Glomerular visceral epithelial cell (primary cell): Measurements from ENCODE around the gene SIPA1.

Experiments
- DNase-seq: peaks from one replicate; pipeline ENCODE4 v3.0.0-alpha.2; 2016; ENCODE audit errors: extremely low spot score

The SIPA1 gene

DNA sequence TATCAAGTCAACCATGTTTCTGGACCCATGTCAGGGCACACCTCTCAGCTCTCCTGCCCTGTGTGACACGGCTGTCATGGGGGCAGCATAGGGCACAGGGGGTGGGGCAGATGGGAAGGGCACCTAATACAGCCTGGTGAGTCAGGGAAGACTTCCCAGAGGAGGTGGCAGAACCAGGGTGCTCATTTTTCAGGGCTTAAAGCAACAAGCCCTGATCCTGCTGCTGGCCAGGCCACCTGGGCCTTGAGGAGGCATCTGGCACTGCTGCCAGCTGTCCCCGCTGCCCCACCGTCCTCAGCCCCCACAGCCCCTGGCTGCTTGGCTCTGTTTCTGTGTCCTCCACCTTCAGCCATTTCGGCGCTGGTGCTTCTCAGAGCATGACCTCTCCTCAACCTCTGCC lies 28.2 kb upstream of the SIPA1 start:
- DNase-seq = no peak

DNA sequence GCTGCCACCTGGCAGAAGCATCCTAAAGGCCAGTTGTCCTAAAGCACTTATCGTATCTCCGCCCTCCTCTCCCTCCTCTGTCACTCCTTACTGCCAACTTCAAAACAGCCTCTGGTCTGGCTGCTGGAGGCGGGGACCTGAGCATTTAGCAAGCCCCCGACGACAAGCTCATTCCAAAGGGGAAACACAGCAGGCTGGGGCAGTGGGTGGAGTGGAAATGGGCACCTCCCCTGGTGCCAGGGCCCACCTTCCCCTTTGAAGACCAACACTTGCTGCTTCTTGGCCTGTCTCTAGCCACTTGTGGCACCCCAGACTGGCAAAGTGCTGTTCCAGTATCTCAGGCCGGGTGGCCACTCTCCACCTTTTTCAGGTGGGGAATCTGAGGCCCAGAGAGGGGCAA lies 27.5 kb upstream of the SIPA1 start:
- DNase-seq = no peak

DNA sequence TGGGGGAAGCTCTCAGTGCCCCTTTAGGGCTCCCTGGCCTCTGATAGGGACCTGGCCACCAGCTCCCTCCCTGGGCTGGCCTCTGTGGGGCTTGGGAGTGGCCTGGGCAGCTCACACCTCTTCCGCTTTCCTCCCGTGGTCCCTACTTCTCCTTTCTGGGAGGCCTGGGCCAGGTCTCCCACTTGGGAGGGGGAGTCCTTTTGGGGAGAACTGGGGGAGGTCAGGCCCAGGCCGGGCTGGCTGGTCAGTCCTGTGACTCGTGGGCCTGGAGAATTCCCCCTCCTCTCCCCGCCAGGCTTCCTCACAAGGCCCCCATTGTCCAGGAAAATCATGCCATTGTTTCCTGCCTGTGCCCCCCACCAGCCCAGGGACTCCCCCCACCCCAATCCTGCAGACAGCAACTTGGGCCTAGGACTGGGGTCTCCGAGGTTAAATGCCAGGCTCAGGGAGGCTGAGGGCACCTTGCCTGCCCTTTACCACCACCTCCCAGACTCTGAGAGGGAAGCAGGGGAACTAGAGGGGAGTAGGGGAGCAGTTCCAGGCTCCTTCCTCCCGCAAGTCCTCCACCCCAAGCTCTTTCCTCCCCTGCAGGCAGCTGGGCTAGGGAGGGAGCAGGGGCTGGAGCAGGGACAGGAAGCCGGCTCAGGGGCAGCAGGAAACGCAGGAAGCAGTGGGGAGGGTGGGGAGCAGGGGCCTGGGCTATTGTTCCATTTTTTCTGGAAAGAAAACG lies 26.7 kb upstream of the SIPA1 start:
- DNase-seq = no peak

DNA sequence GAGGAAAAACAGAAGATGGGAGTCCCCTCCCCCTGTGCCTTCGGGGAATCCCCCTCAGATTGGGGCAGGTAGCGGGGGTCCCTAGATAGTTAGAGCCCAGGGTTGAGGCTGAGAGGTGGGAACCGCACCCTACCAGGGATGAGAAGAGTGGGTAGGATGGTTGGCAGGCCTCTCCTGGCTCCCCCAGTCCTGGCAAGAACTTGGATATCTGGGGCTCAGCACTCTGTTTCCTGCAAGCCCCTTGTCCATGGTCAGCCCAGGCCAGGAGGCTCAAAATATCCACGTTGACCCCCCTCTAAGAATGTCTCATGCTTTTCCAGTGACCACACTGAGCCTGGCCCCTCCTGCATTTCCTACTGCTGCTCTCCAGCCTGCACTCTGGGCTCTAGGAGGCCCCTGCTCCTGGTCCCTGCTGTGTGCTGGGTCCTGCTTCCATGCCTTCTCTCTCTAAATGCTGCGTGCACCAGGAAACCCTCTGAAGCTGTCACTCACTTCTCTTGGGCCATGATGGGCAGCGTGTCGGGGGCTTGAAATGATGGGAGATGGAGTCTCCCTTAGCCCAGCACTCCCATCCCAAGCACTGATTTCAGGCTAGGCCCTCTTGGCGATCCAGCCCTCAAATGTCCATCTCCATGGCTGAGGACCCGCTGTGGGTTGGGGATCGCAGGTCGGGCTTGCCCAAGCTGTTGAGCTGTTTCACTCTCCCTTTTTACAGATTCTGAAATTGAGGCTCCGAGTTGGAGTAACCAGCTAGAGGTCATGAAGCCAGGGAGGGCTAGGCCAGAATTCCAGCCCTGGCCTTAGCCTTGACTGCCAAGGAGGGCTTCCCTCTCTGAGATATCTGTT lies 25.9 kb upstream of the SIPA1 start:
- DNase-seq = peak; percentile 24

DNA sequence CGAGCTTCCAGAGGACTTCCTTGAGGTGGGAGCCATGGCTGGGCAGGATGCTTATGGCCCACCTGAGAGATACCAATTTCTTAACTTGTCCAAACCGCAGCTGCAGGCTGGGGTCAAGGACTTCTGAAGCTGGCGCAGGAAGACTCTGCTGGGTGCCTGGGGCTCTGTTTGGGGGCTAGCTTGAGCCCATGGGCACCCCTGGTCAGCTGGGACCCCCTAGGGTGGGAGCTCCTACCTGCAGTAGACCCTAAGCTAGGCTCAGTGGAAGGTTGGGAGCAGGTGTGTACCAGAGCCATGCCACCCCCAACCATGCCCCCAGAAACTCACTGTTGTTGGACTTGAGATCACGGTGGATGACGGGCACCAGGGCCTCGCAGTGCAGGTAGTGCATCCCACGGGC lies 25.2 kb upstream of the SIPA1 start:
- DNase-seq = no peak

DNA sequence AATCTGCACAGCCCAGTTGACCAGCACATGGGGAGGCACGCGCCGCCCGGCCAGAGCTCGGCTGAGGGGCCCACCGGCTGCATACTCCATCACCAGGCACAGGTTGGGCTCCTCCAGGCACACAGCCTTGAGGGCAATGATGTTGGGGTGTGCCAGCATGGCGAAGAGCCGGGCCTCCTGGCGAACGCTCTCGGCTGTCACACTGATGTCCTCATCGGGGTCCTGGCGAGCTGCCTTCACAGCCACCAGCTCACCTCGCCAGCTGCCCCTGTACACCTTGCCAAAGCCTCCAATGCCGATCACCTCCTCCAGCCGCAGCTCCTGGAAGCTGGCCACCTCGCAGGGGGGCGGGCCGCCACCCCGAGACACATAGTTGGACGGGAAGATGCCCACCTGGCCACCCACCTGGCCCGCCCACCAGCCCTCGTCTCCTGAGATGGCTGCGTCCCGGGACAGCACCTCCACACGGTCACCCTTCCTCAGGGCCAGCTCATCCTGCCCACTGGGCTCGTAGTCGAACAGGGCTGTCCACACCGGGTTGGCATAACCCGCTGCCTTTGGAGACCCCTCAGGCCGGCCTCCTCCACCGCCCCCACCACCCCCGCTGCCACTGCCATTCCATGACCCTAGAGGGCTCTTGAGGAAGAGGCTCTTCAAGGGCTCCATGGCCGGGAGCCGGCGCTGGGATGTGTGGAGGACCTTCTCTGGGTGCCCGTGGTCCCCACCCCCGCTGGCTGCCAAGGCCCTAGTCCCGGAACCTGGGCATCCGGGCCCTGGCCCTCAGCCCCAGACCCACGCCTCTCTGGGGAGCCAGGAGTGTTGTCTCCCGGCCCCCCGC lies 24.6 kb upstream of the SIPA1 start:
- peak; percentile 17 for DNase-seq

DNA sequence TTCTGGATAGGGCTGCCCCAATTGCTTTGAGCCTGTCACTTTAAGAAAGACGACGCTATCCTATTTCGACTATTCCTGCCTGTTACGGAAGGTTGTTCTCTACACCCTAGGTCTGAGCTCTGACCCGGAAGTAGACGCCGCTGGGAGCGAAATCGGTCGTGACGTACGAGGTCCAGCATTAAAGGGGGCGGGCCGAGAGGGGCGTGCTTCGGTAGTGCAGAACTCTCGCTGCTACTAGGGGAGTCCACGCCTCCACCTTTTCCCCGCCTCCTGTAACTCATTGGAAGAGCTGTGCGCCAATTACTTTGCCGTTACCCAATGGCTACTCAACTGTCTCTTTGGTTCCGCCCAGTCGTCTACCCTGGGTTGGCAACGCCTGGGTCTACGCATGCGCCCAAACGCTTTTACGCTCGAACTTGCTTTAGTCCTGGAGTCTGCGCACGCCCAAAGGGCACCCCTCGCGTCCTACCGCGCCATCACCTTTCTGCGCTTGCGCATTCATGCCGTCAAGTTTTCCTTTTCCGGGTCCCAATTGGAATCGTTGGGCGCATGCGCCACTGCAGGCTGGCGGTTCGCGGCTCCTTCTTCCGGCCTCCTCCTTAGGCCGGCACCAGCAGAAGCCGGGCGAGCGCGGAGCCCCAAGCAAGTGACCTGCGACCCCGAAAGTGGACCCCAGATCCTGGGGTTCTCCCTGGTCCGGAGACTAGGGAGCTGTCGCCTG lies 22.5 kb upstream of the SIPA1 start, which contains the start of gene PCNX3:
Gene PCNX3, plus strand, starts transcription at position 548 of the 721 bp plus-strand sequence. CDS start 536 bp downstream, outside the sequence.
- DNase-seq = peak; percentile 100

DNA sequence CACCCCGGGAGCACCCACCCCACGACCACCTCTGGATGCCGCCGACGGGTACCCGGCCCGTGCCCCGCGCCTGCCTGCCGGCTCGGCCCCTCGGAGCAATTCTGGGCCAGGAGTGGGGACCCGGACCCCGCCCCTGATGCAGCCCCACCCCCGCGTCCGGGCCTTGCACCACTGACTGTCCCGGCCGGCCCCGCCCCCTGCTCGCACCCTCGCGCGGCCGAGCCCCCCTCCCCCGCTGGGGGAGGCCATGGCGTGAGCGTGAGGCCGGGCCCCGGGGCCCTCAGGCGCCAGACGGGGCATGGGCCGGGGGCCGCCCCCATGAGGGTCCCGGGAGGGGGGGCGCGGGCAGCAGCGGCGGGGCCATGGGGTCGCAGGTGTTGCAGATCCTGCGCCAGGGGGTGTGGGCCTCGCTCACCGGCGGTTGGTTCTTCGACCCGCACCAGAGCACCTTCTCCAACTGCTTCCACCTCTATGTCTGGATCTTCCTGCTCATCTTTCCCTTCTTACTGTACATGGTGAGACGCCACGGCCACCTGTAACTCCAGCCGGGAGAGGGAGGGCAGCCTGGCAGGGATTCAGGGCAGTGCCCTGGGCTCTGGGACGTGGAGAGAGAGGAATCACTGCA lies 21.8 kb upstream of the SIPA1 start:
- peak; percentile 39 for DNase-seq

DNA sequence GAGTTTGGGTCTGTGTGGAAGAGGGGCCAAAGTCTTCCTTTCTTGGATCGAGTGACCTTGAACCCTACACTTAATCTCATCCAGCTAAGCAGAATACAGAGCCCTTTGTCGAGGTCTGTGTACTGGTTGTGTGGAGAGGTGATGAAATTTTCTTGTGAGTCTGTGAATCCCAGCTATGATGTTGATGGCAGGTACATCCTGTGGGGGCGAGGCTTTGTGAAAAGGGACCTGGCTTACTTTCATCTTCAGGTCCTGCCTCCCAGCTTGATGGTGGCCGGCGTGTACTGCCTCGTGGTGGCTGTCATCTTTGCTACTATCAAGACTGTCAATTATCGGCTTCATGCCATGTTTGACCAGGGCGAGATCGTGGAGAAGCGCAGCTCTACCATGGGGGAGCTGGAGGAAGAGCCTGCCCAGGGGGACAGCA lies 21.3 kb upstream of the SIPA1 start:
- no peak for DNase-seq

DNA sequence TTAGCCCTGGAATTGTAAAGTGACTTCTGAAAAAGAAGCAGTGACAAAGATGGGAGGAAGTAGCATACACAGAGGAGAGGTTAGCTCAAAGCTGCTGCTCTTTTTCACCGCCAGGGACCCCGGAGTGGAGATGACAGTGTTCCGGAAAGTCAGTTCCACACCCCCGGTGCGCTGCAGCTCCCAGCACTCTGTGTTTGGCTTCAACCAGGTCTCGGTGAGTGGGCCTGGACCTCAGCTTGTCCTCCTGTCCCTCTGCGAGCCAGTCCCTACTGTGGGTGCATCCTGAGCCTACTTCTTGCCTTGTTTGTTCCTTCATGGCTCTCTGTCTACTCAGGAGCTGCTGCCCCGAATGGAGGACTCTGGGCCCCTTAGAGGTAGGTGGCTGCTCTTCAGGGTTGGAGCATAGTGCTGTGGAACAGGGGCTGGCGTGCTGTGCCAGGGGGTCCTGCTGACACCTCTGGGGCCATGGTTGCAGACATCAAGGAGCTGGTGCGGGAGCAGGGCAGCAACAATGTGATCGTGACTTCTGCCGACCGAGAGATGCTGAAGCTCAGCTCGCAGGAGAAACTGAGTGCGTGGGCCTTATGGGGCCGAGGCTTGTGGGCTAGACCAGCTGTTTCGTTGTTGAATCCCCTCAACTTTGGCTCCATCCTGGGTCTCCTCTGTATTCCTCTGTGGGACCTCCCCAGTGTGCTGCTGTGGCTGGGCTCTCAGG lies 20.6 kb upstream of the SIPA1 start:
- no peak for DNase-seq

DNA sequence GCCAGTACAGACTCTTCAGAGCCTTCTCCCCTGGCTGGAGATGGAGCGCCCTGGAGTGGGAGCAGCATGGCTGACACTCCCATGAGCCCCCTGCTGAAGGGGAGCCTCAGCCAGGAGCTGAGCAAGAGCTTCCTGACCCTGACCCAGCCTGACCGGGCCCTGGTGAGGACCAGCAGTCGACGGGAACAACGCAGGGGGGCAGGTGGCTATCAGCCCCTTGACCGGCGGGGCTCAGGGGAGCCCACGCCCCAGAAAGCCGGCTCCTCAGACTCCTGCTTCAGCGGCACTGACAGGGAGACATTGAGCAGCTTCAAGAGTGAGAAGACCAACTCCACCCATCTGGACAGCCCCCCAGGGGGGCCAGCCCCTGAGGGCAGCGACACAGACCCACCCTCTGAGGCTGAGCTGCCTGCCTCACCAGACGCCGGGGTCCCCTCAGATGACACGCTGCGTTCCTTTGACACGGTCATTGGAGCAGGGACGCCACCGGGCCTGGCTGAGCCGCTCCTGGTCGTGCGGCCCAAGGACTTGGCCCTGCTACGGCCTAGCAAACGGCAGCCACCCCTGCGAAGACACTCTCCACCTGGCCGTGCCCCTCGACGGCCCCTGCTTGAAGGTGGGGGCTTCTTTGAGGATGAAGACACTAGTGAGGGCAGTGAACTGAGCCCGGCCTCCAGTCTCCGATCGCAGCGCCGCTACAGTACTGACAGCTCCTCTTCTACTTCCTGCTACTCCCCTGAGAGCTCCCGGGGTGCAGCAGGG lies 19.7 kb upstream of the SIPA1 start:
- no peak for DNase-seq

DNA sequence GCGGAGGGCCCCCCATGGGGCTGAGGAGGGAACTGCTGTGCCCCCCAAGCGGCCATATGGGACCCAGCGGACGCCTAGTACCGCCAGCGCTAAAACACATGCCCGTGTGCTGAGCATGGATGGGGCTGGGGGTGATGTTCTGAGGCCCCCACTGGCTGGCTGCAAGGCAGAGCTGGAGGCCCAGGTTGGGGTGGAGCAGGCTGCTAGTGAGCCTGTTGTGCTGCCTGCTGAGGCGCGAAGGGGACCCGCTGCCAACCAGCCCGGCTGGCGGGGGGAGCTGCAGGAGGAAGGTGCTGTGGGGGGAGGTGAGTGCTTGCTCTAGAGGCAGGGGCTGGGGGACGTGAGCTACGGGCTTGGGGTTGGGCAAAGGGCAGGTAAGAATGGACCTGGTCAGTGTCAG lies 19.1 kb upstream of the SIPA1 start:
- no peak for DNase-seq

DNA sequence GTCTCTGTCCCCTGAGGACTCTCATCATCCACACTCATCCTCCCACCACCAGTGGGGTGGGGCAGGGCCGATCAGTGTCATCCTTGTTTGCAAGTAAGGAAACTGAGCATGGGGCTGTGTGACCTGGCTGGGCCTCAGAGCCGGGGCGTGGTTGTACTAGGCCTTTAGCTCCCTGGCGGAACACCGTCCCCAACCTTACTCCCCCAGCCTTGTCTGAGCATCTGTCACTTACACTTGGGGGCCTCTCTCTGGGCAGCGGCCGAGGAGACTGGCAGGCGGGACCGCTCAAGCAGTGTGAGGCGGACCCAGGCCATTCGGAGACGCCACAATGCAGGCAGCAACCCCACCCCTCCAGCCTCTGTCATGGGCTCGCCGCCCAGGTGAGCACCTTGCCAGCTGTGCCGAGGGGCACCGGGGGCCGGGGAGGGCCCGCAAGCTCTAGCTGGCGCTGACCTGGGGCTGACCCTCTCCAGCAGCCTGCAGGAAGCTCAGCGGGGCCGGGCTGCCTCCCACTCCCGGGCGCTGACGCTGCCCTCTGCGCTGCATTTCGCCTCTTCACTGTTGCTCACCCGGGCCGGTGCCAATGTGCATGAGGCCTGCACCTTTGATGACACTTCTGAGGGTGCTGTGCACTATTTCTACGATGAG lies 18.5 kb upstream of the SIPA1 start:
- no peak for DNase-seq

DNA sequence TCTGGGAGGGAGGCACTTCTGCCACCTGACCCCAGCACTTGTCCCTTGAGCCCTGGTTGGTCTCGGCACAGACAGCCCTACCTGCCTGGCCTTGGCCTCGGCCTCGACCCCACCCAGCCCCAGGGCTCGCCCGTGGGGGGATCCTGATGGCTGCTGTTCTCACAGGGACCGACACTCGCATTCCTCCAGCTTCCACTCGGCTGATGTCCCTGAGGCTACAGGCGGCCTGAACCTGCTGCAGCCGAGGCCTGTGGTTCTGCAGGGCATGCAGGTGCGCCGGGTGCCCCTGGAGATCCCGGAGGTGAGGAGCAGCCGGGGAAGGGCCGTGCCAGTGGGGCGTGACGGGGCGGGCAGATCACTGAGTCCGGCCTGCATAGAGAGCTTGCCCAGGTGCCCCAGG lies 17.2 kb upstream of the SIPA1 start:
- DNase-seq = no peak

DNA sequence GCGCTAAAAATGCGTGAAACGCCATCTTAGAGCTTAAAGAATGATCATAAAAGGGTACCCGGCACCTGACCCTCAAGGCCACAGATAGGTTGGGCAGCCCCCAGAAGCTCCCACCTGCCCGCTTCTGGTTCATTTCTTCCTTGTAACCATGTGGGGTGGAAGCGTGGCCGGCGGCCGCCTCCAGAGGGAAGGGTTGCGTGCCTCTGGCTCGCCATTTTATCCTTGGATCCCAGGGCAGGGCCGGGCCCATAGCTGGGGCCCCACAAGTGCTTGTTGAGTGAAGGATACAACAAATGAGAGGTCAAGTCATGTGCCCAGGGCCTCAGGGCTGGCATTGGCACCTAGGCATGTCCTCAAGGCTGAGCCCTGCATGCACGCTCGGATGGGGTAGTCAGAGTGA lies 16.4 kb upstream of the SIPA1 start:
- no peak for DNase-seq

DNA sequence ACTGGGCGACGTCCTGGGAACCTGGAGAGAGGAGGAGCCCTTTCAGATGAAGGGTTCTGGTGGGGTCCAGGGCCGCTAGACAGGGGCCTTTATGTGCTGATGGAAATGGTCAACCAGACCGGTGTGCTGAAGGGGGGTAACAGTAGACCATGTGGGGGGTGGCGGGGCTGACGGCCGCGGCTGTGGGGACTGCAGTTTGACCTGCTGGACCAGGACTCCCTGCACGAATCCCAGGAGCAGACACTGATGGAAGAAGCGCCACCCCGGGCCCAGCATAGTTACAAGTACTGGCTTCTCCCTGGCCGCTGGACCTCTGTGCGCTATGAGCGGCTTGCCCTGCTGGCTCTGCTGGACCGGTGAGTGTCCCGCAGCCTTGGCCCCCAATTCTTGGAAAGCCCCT lies 15.9 kb upstream of the SIPA1 start:
- DNase-seq = no peak

DNA sequence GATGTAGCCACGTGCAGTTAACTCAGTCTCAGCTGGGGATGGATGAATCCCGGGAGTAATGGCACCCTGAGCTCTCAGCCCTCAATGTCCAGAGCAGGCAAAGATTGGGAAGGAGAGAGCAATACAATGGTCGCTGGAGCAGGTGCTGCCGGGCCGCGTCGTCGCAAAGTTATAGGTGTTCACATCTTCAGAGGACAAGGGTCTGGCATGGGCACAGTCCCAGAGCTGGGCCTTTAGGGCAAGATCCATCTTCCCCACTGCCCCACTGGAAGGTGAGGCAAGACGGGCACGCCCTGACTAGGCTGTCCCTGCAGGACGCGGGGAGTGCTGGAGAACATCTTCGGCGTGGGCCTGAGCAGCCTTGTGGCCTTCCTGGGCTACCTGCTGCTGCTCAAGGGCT lies 14.7 kb upstream of the SIPA1 start:
- DNase-seq = no peak

DNA sequence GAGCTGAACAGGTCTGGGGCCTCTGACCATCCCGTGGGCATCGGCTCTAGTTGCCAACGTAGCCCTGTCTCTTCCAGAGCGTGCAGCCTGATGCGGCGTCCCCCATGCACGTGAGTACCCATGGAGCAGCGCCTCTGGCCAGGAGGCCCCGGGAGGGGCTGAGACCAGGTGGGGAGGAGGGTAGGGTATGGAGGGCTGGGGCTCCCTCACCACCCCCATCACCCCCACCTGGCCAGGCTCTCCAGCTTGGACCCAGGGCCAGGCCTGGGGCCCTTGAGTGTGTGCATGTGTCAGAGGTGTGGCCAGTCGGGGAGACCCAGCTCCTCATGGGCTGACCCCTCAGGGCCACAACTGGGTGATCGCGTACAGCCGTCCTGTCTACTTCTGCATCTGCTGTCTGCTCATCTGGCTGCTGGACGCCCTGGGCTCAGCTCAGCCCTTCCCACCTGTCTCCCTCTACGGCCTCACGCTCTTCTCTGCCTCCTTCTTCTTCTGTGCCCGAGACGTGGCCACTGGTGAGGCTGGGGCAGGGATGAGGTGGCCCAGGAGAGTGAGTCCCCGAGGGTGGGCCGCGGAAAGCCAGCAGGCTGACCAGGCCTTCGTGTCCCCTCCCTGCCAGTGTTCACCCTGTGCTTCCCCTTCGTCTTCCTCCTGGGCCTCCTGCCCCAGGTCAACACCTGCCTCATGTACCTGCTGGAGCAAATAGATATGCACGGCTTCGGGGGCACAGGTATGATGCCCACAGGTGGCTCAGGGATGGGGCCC lies 13.9 kb upstream of the SIPA1 start:
- DNase-seq = no peak
